GM12801 (cell line): ENCODE data around the gene BIVM.

ENCODE experiments used
- CTCF ChIP-seq: IDR thresholded peaks from one replicate; pipeline ENCODE4 v1.5.1; 2011; ENCODE audit warnings: control low read depth; ENCODE audit not compliant: insufficient read length; ENCODE audit errors: extremely low read depth

Gene BIVM

GRCh38 chr13:102845630-102846260 lies 46.8 kb downstream of the BIVM start, which contains the start of gene ERCC5:
ERCC5 (plus strand) TSS chr13:102846032; CDS start chr13:102846267, 235 bp downstream.
- TF ChIP-seq CTCF = no peak

- no peak for TF ChIP-seq CTCF
Measured at GRCh38 chr13:102846261-102847015, 47.5 kb downstream of the BIVM start.

- no peak for TF ChIP-seq CTCF
Measured at GRCh38 chr13:102847272-102848234, 48.6 kb downstream of the BIVM start.

- no peak for TF ChIP-seq CTCF
Measured at GRCh38 chr13:102848956-102849355, 50.0 kb downstream of the BIVM start.

GRCh38 chr13:102852556-102852955 lies 53.6 kb downstream of the BIVM start:
- TF ChIP-seq CTCF = no peak

GRCh38 chr13:102854675-102855074 lies 55.8 kb downstream of the BIVM start:
- TF ChIP-seq CTCF = no peak

- no peak for TF ChIP-seq CTCF
Measured at GRCh38 chr13:102856557-102856956, 57.6 kb downstream of the BIVM start.
